Measurements from ENCODE around the gene ZC3H13.

- TF ChIP-seq CTCF (IDR thresholded peaks at IDR 0.05; ENCODE audit: insufficient read depth, low read length, poor library complexity, severe bottlenecking): no peak
- TF ChIP-seq EZH2phosphoT487 (conservative IDR thresholded peaks at IDR 0.05; ENCODE audit: low read length): no peak
These were observed 85.8 kb downstream of the ZC3H13 start for GRCh38 chr13:45966715-45967114.

All from SU-DHL-6 (cell line).